GM23248 (cell line): ENCODE data around the gene DYNC2H1. TPM values are rescaled to one million over a fixed set of nuclear protein-coding genes. Genes with fewer than 3 reads are reported as not detected.

Experiments
- DNase-seq: peaks from one replicate; pipeline ENCODE4 v3.0.0-alpha.2; 2015
- H2AFZ ChIP-seq: fragments of 200-600 bp; sonication (generic); 2 replicates; pipeline ENCODE4 v1.6.1; 2016; ENCODE audit warnings: antibody characterized with exemption
- H3F3A ChIP-seq: fragments of 200-600 bp; sonication (generic); 2 replicates; pipeline ENCODE4 v1.6.1; 2016; ENCODE audit warnings: mild to moderate bottlenecking, antibody characterized with exemption, mixed run types; ENCODE audit not compliant: insufficient read depth
- H3K27ac ChIP-seq: fragments of 200-600 bp; sonication (generic); 2 replicates; pipeline ENCODE4 v1.5.1; 2016; ENCODE audit warnings: mild to moderate bottlenecking
- H3K27me3 ChIP-seq: fragments of 200-600 bp; sonication (generic); replicated peaks from 2 replicates; pipeline ENCODE4 v1.6.1; 2016; ENCODE audit warnings: mild to moderate bottlenecking; ENCODE audit not compliant: insufficient read depth
- H3K36me3 ChIP-seq: fragments of 200-600 bp; sonication (generic); 2 replicates; pipeline ENCODE4 v1.6.1; 2016; ENCODE audit warnings: low read depth, mild to moderate bottlenecking
- H3K4me1 ChIP-seq: fragments of 200-600 bp; sonication (generic); 2 replicates; pipeline ENCODE4 v1.6.1; 2016; ENCODE audit warnings: mild to moderate bottlenecking; ENCODE audit not compliant: insufficient read depth
- H3K4me2 ChIP-seq: fragments of 200-600 bp; sonication (generic); one replicate; pipeline ENCODE4 v1.6.1; 2016; ENCODE audit warnings: mild to moderate bottlenecking; ENCODE audit not compliant: unreplicated experiment
- H3K4me3 ChIP-seq: fragments of 200-600 bp; sonication (generic); 2 replicates; pipeline ENCODE4 v1.5.1; 2016; ENCODE audit warnings: mild to moderate bottlenecking
- H3K79me2 ChIP-seq: fragments of 200-600 bp; sonication (generic); 2 replicates; pipeline ENCODE4 v1.6.1; 2016; ENCODE audit warnings: mild to moderate bottlenecking; ENCODE audit not compliant: insufficient read depth
- H3K9ac ChIP-seq: fragments of 200-600 bp; sonication (generic); 2 replicates; pipeline ENCODE4 v1.6.1; 2016; ENCODE audit warnings: mild to moderate bottlenecking
- H3K9me2 ChIP-seq: fragments of 200-600 bp; sonication (generic); 2 replicates; pipeline ENCODE4 v1.6.1; 2016; ENCODE audit warnings: mixed run types, mild to moderate bottlenecking, moderate library complexity; ENCODE audit not compliant: insufficient read depth
- H3K9me3 ChIP-seq: fragments of 200-600 bp; sonication (generic); one replicate; pipeline ENCODE4 v1.6.1; 2017; ENCODE audit warnings: low read depth
- H4K20me1 ChIP-seq: fragments of 200-600 bp; sonication (generic); 2 replicates; pipeline ENCODE4 v1.6.0; 2016; ENCODE audit not compliant: insufficient read depth
- EZH2 ChIP-seq: fragments of 200-600 bp; sonication (generic); IDR thresholded peaks from 2 replicates; pipeline ENCODE4 v1.6.1; 2018; ENCODE audit warnings: antibody characterized with exemption, mild to moderate bottlenecking; ENCODE audit not compliant: insufficient read depth, poor library complexity, severe bottlenecking
- EZH2phosphoT487 ChIP-seq: fragments of 200-600 bp; sonication (generic); IDR thresholded peaks from 2 replicates; pipeline ENCODE4 v1.6.1; 2018; ENCODE audit warnings: antibody characterized with exemption, moderate library complexity, mild to moderate bottlenecking, low read depth; ENCODE audit not compliant: insufficient read depth
- WGBS, 2 experiments: methylation state at CpG; one replicate each; pipeline ENCODE4 v1.1.6; 2015 to 2017; ENCODE audit warnings: low lambda C conversion rate in 2 of 2, low coverage in 1 of 2; ENCODE audit errors: missing lambda C conversion rate in 2 of 2; 5-methylcytosine and 5-hydroxymethylcytosine counted together
- in situ Hi-C: fragments of 300-500 bp; cut with MboI; formaldehyde crosslinking; loops from 2 replicates; pipeline ENCODE4 v1.15.0; 2020
- polyA plus RNA-seq: library from polyadenylated mRNA; unstranded; fragments of >200 nt; fragmentation: Nextera tagmentation; extraction: Ambion mirVana; gene quantifications from 2 replicates; pipeline ENCODE4 v1.2.1, GENCODE V29; 2016
- total RNA-seq: library from RNA; depleted of rRNA; stranded (reverse); fragments of >200 nt; shearing (Covaris generic); gene quantifications from 2 replicates; pipeline ENCODE4 v1.2.3, GENCODE V29; 2014

DYNC2H1 gene
- total and polyA plus RNA-seq, 2 experiments from 2014 or later: 9.3 to 27.0 TPM

DNA sequence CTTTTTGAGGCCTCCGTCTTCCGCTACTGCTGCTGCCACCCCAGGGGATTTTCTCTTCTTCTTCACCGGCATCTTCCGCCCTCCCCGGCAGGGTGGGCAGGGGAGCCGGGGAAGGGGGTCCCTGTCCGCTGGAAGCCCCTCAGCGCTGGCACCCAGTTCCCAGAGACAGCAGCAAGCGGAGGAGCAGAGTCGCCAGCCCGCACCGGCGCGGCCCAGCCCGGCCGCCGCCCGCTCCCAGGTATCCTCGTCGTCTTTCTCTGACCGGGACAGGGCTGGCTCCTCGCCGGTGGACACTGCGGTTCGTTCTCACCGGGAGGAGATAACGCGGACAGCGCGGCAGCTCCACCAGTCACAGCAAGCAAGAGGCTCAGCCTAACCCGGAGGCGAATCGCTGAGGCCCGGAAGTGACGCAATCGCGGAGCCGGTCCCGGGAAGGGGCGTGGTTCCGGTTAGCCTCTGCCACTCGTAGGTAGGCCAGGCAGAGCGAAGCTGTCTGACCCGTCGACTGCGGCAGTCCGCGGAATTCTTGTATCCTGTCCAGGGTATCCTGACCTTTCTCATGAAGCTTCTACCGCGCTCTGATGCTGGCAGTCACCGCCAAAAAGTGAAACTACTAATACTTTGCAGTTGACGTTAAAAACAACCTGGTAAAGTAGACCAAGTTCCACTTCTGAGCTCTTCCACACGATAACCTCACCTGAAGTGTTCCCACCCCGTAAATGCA lies 17.3 kb upstream of the DYNC2H1 start, which contains the start of gene DCUN1D5:
Gene DCUN1D5 (minus strand): TSS at position 360 of the 724 bp plus-strand sequence. CDS start 288 bp downstream, at position 72.
- H3K9ac ChIP-seq: peak within 1 kb of the TSS; percentile 99
- in situ Hi-C loops: no loop called here
- no peak for TF ChIP-seq EZH2
- no peak for TF ChIP-seq EZH2phosphoT487
- no peaks in the 10 kb centered on the region for H3K9me2 ChIP-seq
- H3K4me2 ChIP-seq: peak within 1 kb of the TSS; percentile 99
- no peaks in the 10 kb centered on the region; the same call in 1 of the 2 replicates for H4K20me1 ChIP-seq
- peaks cover 34% of the 10 kb centered on the region for H3K4me1 ChIP-seq
- H3K27ac ChIP-seq: peak within 1 kb of the TSS; percentile 89
- peaks cover 50% of the 10 kb centered on the region for H3K79me2 ChIP-seq
- DNase-seq: peak; percentile 98
- H2AFZ ChIP-seq: peak within 1 kb of the TSS; percentile 94
- H3F3A ChIP-seq: peaks cover 4% of the 10 kb centered on the region; the same call in 1 of the 2 replicates
- H3K36me3 ChIP-seq: peaks cover 7% of the 10 kb centered on the region; the same call in 1 of the 2 replicates
- no peaks in the 10 kb centered on the region for H3K9me3 ChIP-seq
- 0 to 1% methylated on average over 46 to 54 of the region's 54 CpGs for WGBS, 2 experiments
- no peaks in the 10 kb centered on the region for H3K27me3 ChIP-seq
- H3K4me3 ChIP-seq: peak within 1 kb of the TSS; percentile 96

DNA sequence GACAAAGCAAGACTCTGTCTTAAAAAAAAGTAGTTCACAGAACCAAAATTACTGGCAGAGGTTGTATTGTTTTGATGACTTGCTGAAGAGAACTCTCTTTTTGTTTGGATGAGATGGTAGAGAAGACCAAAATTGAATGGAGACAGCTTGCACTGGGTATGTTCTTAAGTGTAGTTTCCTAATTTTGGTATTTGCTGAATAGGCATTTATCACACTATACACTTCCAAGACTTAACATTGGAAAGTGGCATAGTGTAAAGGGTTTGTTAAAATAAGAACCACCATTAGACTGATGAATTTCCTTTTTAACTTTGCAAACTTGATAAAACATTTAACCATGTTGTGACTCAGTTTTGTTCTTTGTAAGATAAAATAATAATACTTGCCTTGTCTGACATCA lies 11.9 kb upstream of the DYNC2H1 start:
- H3K4me3 ChIP-seq: no peak overlapping the region
- TF ChIP-seq EZH2phosphoT487 (no peak), EZH2 (no peak)
- H3K4me2 ChIP-seq: no peak overlapping the region
- no peak for DNase-seq
- H3K4me1 ChIP-seq: peaks cover 5% of the 10 kb centered on the region; the same call in 1 of the 2 replicates
- H3K27ac ChIP-seq: no peak overlapping the region
- no peaks in the 10 kb centered on the region for H3K9me3 ChIP-seq
- peaks cover 4% of the 10 kb centered on the region; the same call in 1 of the 2 replicates for H3F3A ChIP-seq
- in situ Hi-C loops: no loop called here
- H3K36me3 ChIP-seq: no peaks in the 10 kb centered on the region
- H3K79me2 ChIP-seq: no peaks in the 10 kb centered on the region
- no peaks in the 10 kb centered on the region for H4K20me1 ChIP-seq
- no peak overlapping the region for H3K9ac ChIP-seq
- H3K9me2 ChIP-seq: no peaks in the 10 kb centered on the region
- no peaks in the 10 kb centered on the region for H3K27me3 ChIP-seq
- no peak overlapping the region for H2AFZ ChIP-seq

DNA sequence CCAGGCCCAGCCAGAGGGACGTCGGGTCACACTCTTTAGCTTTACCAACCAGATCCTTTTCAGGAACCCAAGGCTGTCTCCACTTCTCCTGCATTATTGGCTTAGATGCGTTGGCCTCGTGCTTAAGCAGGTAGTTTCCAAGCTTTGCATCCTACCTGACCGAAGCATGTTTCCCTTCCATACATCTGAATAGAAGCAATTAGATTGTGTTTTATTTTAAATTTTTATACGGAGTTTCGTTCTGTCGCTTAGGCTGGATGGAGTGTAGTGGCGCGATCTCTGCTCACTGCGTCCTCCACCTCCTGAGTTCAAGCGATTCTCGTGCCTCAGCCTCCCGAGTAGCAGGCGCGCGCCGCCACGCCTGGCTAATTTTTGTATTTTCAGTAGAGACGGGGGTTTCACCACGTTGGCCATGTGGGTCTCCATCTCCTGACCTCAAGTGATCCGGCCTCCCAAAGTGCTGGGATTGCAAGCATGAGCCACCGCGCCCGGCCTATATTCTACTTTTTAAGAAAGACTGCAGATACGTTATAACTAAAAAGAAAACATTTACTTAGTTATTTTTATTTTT lies 677 bp downstream of the DYNC2H1 start:
- H3K27me3 ChIP-seq: no peaks in the 10 kb centered on the region
- in situ Hi-C loops: no loop called here
- H3F3A ChIP-seq: peaks cover 9% of the 10 kb centered on the region
- TF ChIP-seq EZH2phosphoT487 (no peak), EZH2 (no peak)
- H3K79me2 ChIP-seq: peaks cover 27% of the 10 kb centered on the region
- H3K4me3 ChIP-seq: peak overlapping the region; percentile 97
- H3K9me2 ChIP-seq: no peaks in the 10 kb centered on the region
- no peaks in the 10 kb centered on the region for H4K20me1 ChIP-seq
- H3K9ac ChIP-seq: peak overlapping the region; percentile 93
- peaks cover 16% of the 10 kb centered on the region for H3K4me1 ChIP-seq
- whole genome bisulfite sequencing, 2 experiments: 1 to 2% methylated on average over 26 of the region's 26 CpGs
- peaks cover 5% of the 10 kb centered on the region; the same call in 1 of the 2 replicates for H3K36me3 ChIP-seq
- H3K27ac ChIP-seq: peak overlapping the region; percentile 94
- peak; percentile 49 for DNase-seq
- H2AFZ ChIP-seq: peak overlapping the region; percentile 99
- H3K9me3 ChIP-seq: no peaks in the 10 kb centered on the region
- peak overlapping the region; percentile 97 for H3K4me2 ChIP-seq

DNA sequence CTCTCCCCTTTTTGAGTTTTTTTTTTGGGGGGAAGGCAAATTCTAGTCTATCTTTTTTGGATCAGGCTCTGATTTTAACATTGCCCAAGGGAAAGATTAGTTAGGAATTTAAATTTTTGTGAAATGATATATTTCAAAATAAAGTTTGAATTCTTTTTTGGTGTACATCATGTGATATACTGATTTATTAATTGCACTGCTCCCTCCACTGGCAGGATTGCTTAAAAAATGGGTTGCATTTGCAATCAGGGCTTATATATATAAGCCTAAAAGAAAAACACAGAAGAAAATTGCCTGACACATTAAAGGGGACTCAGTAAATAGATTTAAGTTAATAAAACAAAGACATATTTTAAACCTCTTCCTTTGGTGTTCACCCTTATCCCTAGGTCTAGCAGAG lies 1.2 kb downstream of the DYNC2H1 start:
- peak overlapping the region; percentile 93 for H3K9ac ChIP-seq
- H3K27ac ChIP-seq: peak overlapping the region; percentile 94
- peaks cover 27% of the 10 kb centered on the region for H3K79me2 ChIP-seq
- DNase-seq: peak; percentile 80
- peak overlapping the region; percentile 97 for H3K4me3 ChIP-seq
- H4K20me1 ChIP-seq: no peaks in the 10 kb centered on the region
- H3K36me3 ChIP-seq: peaks cover 5% of the 10 kb centered on the region; the same call in 1 of the 2 replicates
- peaks cover 9% of the 10 kb centered on the region for H3F3A ChIP-seq
- in situ Hi-C loops: no loop called here
- peak overlapping the region; percentile 97 for H3K4me2 ChIP-seq
- peaks cover 16% of the 10 kb centered on the region for H3K4me1 ChIP-seq
- TF ChIP-seq EZH2: no peak
- TF ChIP-seq EZH2phosphoT487: no peak
- H3K9me2 ChIP-seq: no peaks in the 10 kb centered on the region
- H2AFZ ChIP-seq: peak overlapping the region; percentile 99
- no peaks in the 10 kb centered on the region for H3K9me3 ChIP-seq
- no peaks in the 10 kb centered on the region for H3K27me3 ChIP-seq
